HCT116 (cell line): ENCODE results near the gene NELL1. TPM values are rescaled to one million over a fixed set of nuclear protein-coding genes. Genes with fewer than 3 reads are reported as not detected.

ENCODE experiments used
- ATAC-seq: fragments of 200-7000 bp; cut with Tn5 transposase; 2 replicates; pipeline ENCODE4 v1.9.1; 2020; ENCODE audit warnings: mild to moderate bottlenecking, moderate library complexity
- BruUV-seq: library from RNA; stranded (reverse); fragments of 400-500 nt; replicated peaks from 2 replicates; lab custom pipeline; 2021; lab: Mats Ljungman, UMichigan
- CTCF ChIA-PET: fragments of 300-600 bp; sonication (Branson Sonifier 250); formaldehyde crosslinking; loops from one replicate; lab custom pipeline; 2021; ENCODE audit warnings: antibody characterized with exemption; lab: Charles Lee
- POLR2A ChIA-PET: fragments of 300-600, 350-600 bp; sonication (Branson Sonifier 250); formaldehyde crosslinking; loops from one replicate; lab custom pipeline; 2021; ENCODE audit warnings: antibody characterized with exemption; lab: Charles Lee
- RAD21 ChIA-PET, 2 experiments: fragments of 300-600 bp; sonication (Branson Sonifier 250); formaldehyde crosslinking; loops; one replicate each; lab custom pipeline; 2023; ENCODE audit warnings: low total read pairs in 2 of 2; ENCODE audit not compliant: uncharacterized antibody in 2 of 2, unreplicated experiment in 2 of 2, low non-redundant PET in 1 of 2; lab: Charles Lee
- DNase-seq: peaks from one replicate; pipeline ENCODE4 v3.0.0-alpha.2; 2010; ENCODE audit warnings: low read depth, low spot score
- H2AFZ ChIP-seq: fragments of 200-600 bp; shearing (Covaris generic), sonication (generic); 2 replicates; pipeline ENCODE4 v1.6.1; 2017; ENCODE audit warnings: low read depth, mixed run types, mixed read lengths, antibody characterized with exemption, low read length; ENCODE audit not compliant: poor library complexity, severe bottlenecking
- H3K27ac ChIP-seq: 2 replicates; pipeline ENCODE4 v1.5.1; 2012; ENCODE audit warnings: low read depth, low read length
- H3K27me3 ChIP-seq: fragments of 200-600 bp; sonication (generic); 2 replicates; pipeline ENCODE4 v1.6.1; 2016; ENCODE audit warnings: mixed run types, low read length, mixed read lengths; ENCODE audit not compliant: insufficient read depth
- H3K36me3 ChIP-seq, 2 experiments: fragments of 200-500 bp in 1 of 2; fragments of 200-600 bp in 1 of 2; sonication (Bioruptor generic) in 1 of 2; sonication (generic) in 1 of 2; 2 replicates each; pipeline versions ENCODE4 v1.5.1 to v1.6.1; 2014 to 2016; ENCODE audit warnings: low read length in 2 of 2, inconsistent platforms in 1 of 2, mixed read lengths in 1 of 2, mixed run types in 1 of 2; ENCODE audit not compliant: insufficient read depth in 2 of 2, control insufficient read depth in 1 of 2
- H3K4me1 ChIP-seq, 2 experiments: fragments of 200-600 bp in 1 of 2; sonication (generic) in 1 of 2; 2 replicates each; pipeline versions ENCODE4 v1.5.1 to v1.6.1; 2012 to 2017; ENCODE audit warnings: low read length in 2 of 2, inconsistent platforms in 1 of 2, mild to moderate bottlenecking in 1 of 2, mixed read lengths in 1 of 2, mixed run types in 1 of 2, moderate library complexity in 1 of 2; ENCODE audit not compliant: insufficient read depth in 2 of 2, control insufficient read depth in 1 of 2
- H3K4me2 ChIP-seq: fragments of 200-600 bp; sonication (generic); 2 replicates; pipeline ENCODE4 v1.6.1; 2017; ENCODE audit warnings: mixed run types, low read length, mixed read lengths
- H3K4me3 ChIP-seq, 2 experiments: fragments of 200-600 bp in 1 of 2; sonication (generic) in 1 of 2; replicated peaks in 1 of 2; 2 replicates each; pipeline ENCODE4 v1.5.1; 2011 to 2016; ENCODE audit warnings: low read length in 2 of 2, control low read depth in 1 of 2, low read depth in 1 of 2, mild to moderate bottlenecking in 1 of 2, mixed read lengths in 1 of 2, mixed run types in 1 of 2
- H3K79me2 ChIP-seq: fragments of 200-600 bp; sonication (generic); 2 replicates; pipeline ENCODE4 v1.6.1; 2017; ENCODE audit warnings: mild to moderate bottlenecking, mixed run types, low read length, moderate library complexity, mixed read lengths; ENCODE audit not compliant: insufficient read depth
- H3K9ac ChIP-seq: fragments of 200-600 bp; sonication (generic); 2 replicates; pipeline ENCODE4 v1.6.1; 2016; ENCODE audit warnings: low read length, mixed read lengths
- H3K9me2 ChIP-seq: fragments of 200-600 bp; sonication (generic), shearing (Covaris generic); 2 replicates; pipeline ENCODE4 v1.6.1; 2017; ENCODE audit warnings: mixed run types, mild to moderate bottlenecking, moderate library complexity; ENCODE audit not compliant: insufficient read depth
- H3K9me3 ChIP-seq, 2 experiments: fragments of 200-500 bp in 1 of 2; fragments of 200-600 bp in 1 of 2; sonication (Bioruptor generic) in 1 of 2; sonication (generic) in 1 of 2; 2 replicates each; pipeline ENCODE4 v1.6.1; 2014 to 2017; ENCODE audit warnings: low read length in 2 of 2, mixed read lengths in 2 of 2, inconsistent platforms in 1 of 2, low read depth in 1 of 2, mild to moderate bottlenecking in 1 of 2, mixed run types in 1 of 2, moderate library complexity in 1 of 2; ENCODE audit not compliant: control insufficient read depth in 1 of 2, insufficient read depth in 1 of 2
- H4K20me1 ChIP-seq: fragments of 200-600 bp; sonication (generic), shearing (Covaris generic); 2 replicates; pipeline ENCODE4 v1.6.1; 2017; ENCODE audit warnings: mixed run types, mild to moderate bottlenecking, moderate library complexity; ENCODE audit not compliant: insufficient read depth
- CEBPB ChIP-seq: IDR thresholded peaks from 2 replicates; pipeline ENCODE4 v1.6.1; 2012; ENCODE audit warnings: low read depth
- EGR1 ChIP-seq: IDR thresholded peaks from 2 replicates; pipeline ENCODE4 v1.6.1; 2012; ENCODE audit warnings: low read depth
- ELF1 ChIP-seq: IDR thresholded peaks from 2 replicates; pipeline ENCODE4 v1.6.1; 2012; ENCODE audit warnings: low read depth, borderline replicate concordance
- EZH2 ChIP-seq: fragments of 200-600 bp; sonication (generic); IDR thresholded peaks from 2 replicates; pipeline ENCODE4 v1.6.1; 2017; ENCODE audit warnings: antibody characterized with exemption, mixed run types
- JUND ChIP-seq: IDR thresholded peaks from 2 replicates; pipeline ENCODE4 v1.6.1; 2012
- POLR2A ChIP-seq: IDR thresholded peaks from 2 replicates; pipeline ENCODE4 v1.7.0; 2011; ENCODE audit warnings: borderline replicate concordance; ENCODE audit not compliant: insufficient read depth, insufficient read length; ENCODE audit errors: extremely low read depth
- RAD21 ChIP-seq: IDR thresholded peaks from 2 replicates; pipeline ENCODE4 v1.6.1; 2012; ENCODE audit warnings: low read depth, mild to moderate bottlenecking
- SP1 ChIP-seq: IDR thresholded peaks from 2 replicates; pipeline ENCODE4 v1.6.1; 2012; ENCODE audit warnings: low read depth
- SRF ChIP-seq: IDR thresholded peaks from 2 replicates; pipeline ENCODE4 v1.6.1; 2012; ENCODE audit warnings: low read depth
- TCF7L2 ChIP-seq: IDR thresholded peaks from 2 replicates; pipeline ENCODE4 v1.7.0; 2011; ENCODE audit warnings: borderline replicate concordance, inconsistent platforms; ENCODE audit not compliant: insufficient read depth, insufficient read length; ENCODE audit errors: extremely low read depth
- ZFX ChIP-seq: fragments of 450-650 bp; IDR thresholded peaks from 2 replicates; pipeline ENCODE4 v1.6.1; 2017
- intact Hi-C: fragments of 100-400 bp; cut with micrococcal nuclease; formaldehyde crosslinking; loops from 2 replicates; pipeline ENCODE4 v1.10.0; 2022
- total RNA-seq: library from RNA; stranded (reverse); gene quantifications from one replicate; pipeline ENCODE4 v1.2.1, GENCODE V29; 2021; ENCODE audit not compliant: unreplicated experiment
- TF ChIP-seq, protein P1 (sequence below): IDR thresholded peaks from 2 replicates; pipeline ENCODE4 v1.6.1; 2011; ENCODE audit warnings: mild to moderate bottlenecking, low read length, moderate library complexity; ENCODE audit not compliant: insufficient replicate concordance; ENCODE audit errors: extremely low read depth
- TF ChIP-seq, protein P2 (sequence below): IDR thresholded peaks from 2 replicates; pipeline ENCODE4 v1.6.1; 2012
- TF ChIP-seq, protein P3 (sequence below), 3 experiments: fragments of 200-600 bp in 1 of 3; sonication (generic) in 1 of 3; IDR thresholded peaks in 2 of 3; conservative IDR thresholded peaks in 1 of 3; 2 replicates each; pipeline ENCODE4 v1.5.1; 2012 to 2017; ENCODE audit warnings: low read depth in 2 of 3, low read length in 2 of 3, antibody characterized with exemption in 1 of 3, borderline replicate concordance in 1 of 3, control low read depth in 1 of 3, mild to moderate bottlenecking in 1 of 3, mixed read lengths in 1 of 3, mixed run types in 1 of 3, moderate library complexity in 1 of 3; ENCODE audit not compliant: insufficient read depth in 1 of 3
- TF ChIP-seq, protein P4 (sequence below): IDR thresholded peaks from 2 replicates; pipeline ENCODE4 v1.6.1; 2012

Gene NELL1
- total RNA-seq, 1 experiment from 2014 or later: not detected

DNA sequence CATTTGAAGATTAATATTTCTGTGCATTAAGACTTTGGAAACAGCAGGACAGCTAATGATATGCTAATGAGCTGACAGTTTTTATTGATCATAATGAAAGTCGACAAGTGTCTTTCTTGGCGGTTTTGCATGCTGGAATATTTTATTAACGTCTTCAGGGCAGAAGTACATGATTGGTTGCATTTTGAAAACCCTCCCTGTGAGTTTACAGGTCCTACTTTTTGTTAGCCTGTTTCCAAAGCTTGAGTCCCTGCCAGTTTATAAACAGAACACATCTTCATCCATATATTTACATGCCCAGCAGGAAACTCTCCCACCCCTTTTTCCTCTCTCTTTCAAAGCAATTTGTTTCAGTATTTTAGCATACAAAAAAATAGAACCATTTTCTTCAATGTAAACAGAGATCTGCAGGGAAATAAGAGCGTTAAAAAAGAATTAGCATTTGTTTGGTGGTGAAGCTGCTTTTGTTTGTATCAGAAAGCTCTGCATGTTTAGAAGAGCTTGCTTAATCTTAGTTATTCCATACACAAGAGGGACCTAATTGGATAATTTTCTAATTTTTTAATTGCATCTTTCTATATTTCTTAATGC lies 243.6 kb downstream of the NELL1 start:
- Histone ChIP-seq H3K27ac (no peak overlapping the region), H3K36me3 (no peaks in the 10 kb centered on the region), H3K9ac (no peak overlapping the region), H3K4me2 (no peak overlapping the region), H3K79me2 (no peaks in the 10 kb centered on the region), H3K9me2 (no peaks in the 10 kb centered on the region), H3K27me3 (no peaks in the 10 kb centered on the region), H3K4me1 (no peaks in the 10 kb centered on the region), H3K9me3 (peaks cover 0 to 11% of the 10 kb centered on the region in 2 experiments; a peak in 2 of 4 replicates), H2AFZ (no peak overlapping the region), H4K20me1 (no peaks in the 10 kb centered on the region), H3K4me3 (no peak overlapping the region)
- TF ChIP-seq, protein P1, sequence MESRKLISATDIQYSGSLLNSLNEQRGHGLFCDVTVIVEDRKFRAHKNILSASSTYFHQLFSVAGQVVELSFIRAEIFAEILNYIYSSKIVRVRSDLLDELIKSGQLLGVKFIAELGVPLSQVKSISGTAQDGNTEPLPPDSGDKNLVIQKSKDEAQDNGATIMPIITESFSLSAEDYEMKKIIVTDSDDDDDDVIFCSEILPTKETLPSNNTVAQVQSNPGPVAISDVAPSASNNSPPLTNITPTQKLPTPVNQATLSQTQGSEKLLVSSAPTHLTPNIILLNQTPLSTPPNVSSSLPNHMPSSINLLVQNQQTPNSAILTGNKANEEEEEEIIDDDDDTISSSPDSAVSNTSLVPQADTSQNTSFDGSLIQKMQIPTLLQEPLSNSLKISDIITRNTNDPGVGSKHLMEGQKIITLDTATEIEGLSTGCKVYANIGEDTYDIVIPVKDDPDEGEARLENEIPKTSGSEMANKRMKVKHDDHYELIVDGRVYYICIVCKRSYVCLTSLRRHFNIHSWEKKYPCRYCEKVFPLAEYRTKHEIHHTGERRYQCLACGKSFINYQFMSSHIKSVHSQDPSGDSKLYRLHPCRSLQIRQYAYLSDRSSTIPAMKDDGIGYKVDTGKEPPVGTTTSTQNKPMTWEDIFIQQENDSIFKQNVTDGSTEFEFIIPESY: no peak
- TF ChIP-seq SRF: no peak
- TF ChIP-seq, protein P2, sequence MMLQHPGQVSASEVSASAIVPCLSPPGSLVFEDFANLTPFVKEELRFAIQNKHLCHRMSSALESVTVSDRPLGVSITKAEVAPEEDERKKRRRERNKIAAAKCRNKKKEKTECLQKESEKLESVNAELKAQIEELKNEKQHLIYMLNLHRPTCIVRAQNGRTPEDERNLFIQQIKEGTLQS: no peak
- no peak for TF ChIP-seq CEBPB
- TF ChIP-seq, protein P3, sequence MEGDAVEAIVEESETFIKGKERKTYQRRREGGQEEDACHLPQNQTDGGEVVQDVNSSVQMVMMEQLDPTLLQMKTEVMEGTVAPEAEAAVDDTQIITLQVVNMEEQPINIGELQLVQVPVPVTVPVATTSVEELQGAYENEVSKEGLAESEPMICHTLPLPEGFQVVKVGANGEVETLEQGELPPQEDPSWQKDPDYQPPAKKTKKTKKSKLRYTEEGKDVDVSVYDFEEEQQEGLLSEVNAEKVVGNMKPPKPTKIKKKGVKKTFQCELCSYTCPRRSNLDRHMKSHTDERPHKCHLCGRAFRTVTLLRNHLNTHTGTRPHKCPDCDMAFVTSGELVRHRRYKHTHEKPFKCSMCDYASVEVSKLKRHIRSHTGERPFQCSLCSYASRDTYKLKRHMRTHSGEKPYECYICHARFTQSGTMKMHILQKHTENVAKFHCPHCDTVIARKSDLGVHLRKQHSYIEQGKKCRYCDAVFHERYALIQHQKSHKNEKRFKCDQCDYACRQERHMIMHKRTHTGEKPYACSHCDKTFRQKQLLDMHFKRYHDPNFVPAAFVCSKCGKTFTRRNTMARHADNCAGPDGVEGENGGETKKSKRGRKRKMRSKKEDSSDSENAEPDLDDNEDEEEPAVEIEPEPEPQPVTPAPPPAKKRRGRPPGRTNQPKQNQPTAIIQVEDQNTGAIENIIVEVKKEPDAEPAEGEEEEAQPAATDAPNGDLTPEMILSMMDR (IDR thresholded peaks at IDR 0.05 in 2 of 3, conservative IDR thresholded peaks at IDR 0.05 in 1 of 3; ENCODE audit: borderline replicate concordance in 1 of 3, insufficient read depth in 1 of 3, low read depth in 2 of 3, low read length in 2 of 3): no peak
- TF ChIP-seq POLR2A: no peak
- TF ChIP-seq RAD21: no peak
- TF ChIP-seq, protein P4, sequence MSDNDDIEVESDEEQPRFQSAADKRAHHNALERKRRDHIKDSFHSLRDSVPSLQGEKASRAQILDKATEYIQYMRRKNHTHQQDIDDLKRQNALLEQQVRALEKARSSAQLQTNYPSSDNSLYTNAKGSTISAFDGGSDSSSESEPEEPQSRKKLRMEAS: no peak
- TF ChIP-seq EZH2: no peak
- no peak for TF ChIP-seq SP1
- TF ChIP-seq ELF1: no peak
- TF ChIP-seq TCF7L2: no peak
- no peak for TF ChIP-seq JUND
- TF ChIP-seq ZFX: no peak
- no peak for TF ChIP-seq EGR1
- BruUV-seq: no TSS peak
- ChIA-PET CTCF (no interaction called here), RAD21 (no interaction called here), POLR2A (no interaction called here)
- DNase-seq (no peak), ATAC-seq (no peak)
- intact Hi-C loops: no loop called here
